ENCODE results near the gene WDR70.
A peak's percentile ranks its signal among the peaks of the same experiment; 100 is the strongest.
"Not testable (repeated sequence)": the region's sequence is repeated elsewhere in the genome, so short reads cannot be mapped to it uniquely, and the experiment has no call there.

Gene WDR70

DNA sequence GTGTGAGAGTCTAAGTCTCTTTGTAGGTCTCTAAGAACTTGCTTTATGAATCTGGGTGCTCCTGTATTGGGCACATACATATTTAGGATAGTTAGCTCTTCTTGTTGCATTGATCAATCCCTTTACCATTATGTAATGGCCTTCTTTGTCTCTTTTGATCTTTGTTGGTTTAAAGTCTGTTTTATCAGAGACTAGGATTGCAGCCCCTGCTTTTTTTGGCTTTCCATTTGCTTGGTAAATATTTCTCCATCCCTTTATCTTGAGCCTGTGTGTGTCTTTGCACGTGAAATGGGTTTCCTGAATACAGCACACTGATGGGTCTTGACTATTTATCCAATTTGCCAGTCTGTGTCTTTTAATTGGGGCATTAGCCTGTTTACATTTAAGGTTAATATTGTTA lies 275.4 kb downstream of the WDR70 start:
- not testable (repeated sequence) for DNase-seq

DNA sequence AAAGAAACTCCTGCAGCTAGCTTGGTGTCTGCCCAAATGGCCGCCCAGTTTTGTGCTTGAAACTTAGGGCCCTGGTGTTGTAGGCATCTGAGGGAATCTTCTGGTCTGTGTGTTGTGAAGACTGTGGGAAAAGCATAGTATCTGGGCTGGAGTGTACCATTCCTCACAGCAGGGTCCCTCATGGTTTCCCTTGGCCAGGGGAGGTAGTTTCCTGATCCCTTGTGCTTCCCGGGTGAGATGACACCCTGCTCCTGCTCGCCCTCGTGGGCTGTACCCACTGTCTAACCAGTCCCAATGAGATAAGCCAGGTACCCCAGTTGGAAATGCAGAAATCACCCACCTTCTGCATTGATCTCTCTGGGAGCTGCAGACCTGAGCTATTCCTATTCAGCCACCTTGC lies 277.9 kb downstream of the WDR70 start:
- DNase-seq = no peak

DNA sequence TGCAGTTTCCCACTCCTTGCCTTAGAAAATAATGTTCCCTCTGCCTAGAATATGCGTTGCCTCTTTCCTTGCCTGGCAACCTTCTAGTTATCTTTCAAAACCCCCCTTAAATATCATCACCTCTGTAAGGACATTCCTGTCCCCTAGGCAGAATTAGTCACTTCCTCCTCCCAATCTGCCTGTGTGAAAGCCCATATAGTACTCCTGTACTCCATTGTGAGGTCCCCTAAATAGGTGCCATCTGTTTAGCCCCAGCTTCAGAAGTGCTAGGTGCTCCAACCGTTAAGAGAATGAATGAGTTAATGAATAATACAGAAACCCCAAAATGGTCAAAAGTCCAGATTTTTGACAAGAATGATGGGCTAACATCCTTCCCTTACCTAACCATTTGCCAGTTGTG lies 279.3 kb downstream of the WDR70 start:
- DNase-seq = no peak

DNA sequence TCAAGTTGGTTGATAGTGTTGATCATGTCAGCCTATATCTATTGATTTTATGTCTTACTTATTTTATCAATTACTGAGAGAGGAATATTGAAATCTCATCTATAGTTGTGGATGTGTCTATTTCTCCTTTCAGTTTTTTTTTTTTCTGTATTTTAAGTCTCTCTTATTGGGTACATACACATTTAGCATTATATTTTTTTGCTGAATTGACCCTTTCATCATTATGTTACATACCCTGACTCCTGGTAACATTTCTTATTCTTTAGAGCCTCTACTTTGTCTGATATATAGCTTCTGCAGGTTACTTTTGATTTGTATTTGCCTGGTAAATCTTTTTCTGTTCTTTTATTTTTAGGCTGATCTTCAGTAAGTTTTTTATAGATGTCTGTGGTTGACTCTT lies 281.2 kb downstream of the WDR70 start:
- DNase-seq = no peak

DNA sequence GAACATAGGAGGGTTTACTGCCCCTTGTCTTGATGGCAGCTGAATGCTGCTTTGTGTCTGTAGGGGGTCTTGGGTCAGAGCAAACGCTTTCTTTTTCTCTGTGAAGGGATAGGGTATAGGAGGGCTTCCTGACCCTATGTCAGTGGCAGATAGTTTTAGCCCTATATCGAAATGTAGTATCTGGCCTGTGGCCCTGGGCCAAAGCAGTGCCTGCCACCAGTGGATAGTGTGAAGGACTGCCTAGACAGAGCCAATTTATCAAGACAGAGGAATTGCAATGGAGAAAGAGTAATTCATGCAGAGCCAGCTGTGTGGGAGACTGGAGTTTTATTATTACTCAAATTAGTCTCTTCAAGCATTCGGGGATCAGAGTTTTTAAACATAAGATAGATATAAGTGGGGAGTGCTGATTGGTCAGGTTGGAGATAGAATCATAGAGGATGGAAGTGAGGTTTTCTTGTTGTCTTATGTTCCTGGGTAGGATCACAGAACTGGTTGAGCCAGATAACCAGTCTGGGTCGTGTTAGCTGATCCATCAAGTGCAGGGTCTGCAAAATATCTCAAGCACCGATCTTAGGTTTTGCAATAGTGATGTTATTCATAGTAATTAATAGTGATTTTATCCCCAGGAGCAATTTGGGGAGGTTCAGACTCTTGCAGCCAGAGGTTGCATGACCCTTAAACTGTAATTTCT lies 282.3 kb downstream of the WDR70 start:
- DNase-seq = no peak

DNA sequence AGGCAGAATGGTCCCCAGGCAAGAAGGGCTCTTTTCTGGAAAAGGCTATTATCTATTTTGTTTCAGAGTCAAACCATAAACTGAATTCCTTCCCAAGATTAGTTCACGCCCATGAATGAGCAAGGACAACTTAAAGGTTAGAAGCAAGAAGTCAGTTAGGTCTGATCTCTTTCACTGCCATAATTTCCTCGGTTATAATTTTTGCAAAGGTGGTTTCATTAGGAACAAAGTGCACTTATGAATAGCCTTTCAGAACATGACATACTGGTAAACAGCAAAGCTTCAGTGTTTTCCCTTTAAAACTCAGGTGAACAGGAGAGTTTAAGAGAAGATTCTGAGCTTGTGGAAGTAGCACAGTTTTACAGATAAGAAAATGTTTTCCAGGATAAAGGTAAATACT lies 282.8 kb downstream of the WDR70 start:
- DNase-seq = no peak

DNA sequence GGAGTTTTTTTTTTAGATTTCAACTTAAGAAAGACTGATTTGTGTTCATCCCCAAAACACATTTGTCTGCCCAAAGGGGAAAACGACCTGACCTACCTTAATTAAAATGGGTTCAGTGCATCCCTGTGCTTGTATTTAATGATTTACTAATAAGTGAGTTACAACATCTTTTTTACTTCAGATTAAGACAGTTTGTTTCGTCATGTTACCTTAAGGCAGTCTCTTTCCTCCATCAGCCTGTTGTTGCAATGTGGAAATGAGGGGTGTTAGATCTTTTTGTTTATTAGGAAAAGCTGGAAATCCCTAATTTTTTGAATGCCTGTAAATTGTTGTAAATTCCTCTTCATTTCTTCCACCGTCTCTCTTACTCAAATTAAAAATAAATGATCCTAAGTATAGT lies 283.2 kb downstream of the WDR70 start:
- DNase-seq = no peak

DNA sequence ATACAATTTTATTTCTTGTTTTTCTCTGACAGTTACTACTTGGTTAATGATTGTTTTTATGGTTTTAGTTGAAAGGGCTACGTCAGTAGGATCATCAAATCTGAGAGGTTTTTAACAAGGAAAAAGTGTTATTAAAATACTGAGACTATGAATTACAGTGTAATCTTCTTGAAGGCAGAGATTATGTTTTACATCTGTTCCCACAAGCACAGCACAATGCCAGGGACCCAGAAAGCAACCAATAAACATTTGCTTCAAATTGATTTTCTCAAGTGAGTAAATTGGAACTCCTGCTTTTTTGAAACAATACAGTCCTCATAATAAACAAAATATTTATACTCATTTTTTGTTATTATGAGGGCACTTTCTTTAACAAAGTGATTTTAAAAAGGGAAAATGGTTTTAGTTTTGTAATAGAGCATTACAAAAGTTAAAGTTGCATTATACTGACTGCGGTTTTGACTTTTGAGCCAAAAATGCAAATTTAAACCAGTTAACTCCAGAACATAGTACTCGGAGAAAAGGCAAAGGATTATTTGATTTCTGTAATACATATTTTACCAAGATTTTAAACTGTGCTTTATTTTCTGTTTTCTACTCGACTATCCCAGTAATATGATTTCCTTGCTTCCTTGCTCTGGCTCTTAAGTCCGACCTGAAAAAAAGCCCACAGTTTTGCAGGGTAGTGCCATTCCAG lies 283.8 kb downstream of the WDR70 start:
- no peak for DNase-seq

DNA sequence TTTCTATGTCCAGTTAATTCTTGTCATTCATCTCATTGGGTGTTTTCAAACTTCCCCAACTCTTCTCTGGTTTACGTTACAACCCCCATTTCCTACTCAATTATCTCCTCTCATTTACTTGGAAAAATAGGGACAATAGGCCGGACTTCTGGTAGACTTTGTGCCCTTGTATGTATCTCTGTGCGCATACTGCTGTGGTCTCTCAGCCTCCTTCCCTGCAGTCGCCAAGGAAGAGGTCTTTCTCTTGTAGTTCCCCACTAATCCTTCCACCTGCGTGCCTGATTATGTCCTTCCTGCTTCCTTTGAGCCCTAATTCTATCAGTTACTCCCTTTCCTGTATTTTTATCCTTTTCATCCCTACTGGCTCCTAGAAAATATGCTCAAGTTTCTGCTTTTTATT lies 284.4 kb downstream of the WDR70 start:
- DNase-seq = no peak

DNA sequence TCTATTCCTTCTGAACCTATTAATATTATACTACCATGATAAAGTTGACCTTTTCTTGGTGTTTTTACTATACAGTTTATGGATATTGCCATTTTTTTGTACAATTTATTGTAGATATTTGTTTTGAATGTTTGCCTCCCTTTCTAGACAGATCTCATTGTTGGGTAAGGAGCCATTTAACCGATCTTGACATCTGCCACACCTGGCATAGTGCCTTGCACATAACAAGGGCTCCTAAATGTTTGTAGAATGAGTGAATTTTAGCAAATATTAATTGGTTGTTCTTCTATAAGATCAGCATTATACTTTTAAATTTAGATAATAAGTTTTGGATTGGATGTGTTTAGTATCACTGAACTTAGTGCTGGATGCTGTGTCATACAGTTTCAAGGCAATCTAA lies 285.4 kb downstream of the WDR70 start:
- DNase-seq = no peak

DNA sequence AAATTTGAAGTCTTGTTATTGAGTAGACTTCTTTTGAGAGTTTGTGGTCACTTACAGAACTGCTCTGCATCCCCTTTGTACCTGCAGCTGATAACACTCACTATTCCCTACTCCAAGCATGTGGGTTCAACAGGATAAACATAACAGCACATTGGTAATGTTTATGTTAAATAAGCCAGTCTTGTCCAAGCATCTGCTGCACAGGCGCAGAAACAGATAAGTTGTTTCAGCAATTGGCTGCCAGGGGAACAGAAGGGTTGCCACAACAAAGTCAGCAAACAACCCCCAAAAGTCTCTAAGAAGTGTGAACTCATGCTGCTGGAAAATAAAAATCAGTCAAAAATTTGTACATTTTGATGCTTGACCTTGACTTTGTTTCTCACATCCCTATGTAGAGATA lies 286.2 kb downstream of the WDR70 start:
- DNase-seq = no peak

DNA sequence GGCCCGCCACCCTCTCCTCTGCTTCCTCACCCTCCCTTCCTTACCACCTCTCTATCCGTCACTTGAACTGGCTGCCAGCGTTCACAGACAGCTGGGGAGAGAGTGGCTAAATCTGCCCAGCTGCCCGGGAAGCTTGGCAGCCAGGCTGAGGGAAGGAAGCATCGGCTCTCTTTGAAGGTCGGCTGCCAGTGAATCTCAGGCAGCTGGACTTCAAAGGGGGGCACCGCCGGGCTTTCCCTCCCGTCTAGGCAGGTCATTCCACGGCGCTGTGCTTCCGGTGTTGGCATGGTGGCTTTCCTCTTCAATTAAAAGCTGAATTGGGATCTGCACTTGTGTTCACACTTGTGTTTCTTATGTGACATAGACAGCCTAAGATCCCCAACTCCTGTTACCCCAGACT lies 286.8 kb downstream of the WDR70 start:
- DNase-seq = no peak

DNA sequence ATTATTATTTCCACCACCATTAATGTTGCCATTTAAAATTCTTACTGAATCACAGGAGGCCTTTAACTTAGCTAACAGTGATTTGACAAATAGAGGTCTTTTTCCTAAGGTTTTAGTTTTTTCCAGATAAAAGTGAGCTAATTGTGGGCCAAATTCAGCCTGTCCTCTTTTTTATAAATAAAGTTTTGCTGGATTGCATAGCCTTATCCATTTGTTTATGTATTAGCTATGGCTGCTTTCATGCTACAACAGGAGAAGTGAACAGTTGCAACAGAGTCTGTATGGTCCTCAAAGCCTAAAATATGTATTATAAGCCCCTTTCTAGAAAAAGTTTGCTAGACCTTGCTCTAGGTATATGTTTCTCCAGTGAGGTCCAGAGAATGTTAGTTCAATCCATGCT lies 288.3 kb downstream of the WDR70 start:
- no peak for DNase-seq

DNA sequence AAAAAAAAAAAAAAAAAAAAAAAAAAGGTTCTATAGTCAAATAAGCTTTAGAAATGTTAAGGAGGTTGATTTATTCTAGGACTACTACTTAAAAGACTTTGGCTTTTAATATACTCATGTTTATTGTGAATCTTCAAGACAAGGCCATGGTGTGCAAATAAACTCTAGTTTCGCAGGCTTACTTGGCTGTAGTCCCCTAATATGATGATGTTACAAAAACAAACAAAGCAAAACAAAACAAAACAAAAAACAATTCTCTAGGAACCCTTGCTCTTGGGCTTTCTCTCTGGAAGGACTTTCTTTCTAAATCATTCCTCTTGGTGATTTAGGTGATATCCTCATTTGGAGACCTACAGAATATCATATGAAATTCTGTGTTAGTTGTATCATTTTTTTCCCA lies 288.7 kb downstream of the WDR70 start:
- no peak for DNase-seq

DNA sequence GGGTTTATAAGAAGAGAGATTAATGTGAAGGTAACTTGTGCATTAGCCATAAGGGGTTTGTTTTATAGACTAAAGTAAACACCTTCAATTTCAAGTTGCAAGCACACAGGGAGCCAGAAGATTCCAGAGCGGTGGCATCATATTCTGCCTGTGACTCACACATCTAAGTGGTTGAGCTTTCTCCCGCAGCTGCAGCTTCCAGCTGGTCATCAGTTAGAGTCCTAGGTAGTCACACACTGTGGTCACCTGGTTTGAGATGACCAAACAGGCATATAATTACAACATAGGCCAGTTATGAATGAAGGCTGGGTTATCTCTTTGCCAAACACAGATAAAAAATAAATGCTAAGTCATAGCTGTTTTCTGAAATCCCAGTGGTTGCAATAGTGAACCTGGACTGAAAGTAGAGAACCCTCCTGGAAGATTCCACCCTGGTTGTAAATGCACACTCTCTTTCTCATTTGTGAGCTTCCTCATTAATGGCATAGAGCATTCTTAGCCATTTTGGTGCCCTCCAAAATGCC lies 289.5 kb downstream of the WDR70 start:
- DNase-seq = peak; percentile 5

DNA sequence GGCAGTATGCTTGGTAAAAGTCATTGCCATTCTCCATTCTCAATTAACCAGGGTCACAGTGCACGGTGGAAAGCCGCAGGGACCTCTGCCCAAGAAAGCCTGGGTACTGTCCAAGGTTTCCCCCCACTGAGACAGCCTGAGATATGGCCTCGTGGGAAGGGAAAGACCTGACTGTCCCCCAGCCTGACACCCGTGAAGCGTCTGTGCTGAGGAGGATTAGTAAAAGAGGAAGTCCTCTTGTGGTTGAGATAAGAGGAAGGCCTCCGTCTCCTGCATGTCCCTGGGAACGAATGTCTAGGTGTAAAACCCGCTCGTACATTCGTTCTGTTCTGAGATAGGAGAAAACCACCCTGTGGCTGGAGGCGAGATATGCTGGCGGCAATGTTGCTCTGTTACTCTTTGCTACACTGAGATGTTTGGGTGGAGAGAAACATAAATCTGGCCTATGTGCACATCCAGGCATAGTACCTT lies 293.0 kb downstream of the WDR70 start:
- peak; percentile 26 for DNase-seq

DNA sequence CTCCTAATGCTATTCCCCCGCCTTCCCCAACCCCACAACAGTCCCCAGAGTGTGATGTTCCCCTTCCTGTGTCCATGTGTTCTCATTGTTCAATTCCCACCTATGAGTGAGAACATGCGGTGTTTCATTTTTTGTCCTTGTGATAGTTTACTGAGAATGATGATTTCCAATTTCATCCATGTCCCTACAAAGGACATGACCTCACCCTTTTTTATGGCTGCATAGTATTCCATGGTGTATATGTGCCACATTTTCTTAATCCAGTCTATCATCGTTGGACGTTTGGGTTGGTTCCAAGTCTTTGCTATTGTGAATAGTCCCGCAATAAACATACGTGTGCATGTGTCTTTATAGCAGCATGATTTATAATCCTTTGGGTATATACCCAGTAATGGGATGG lies 295.2 kb downstream of the WDR70 start:
- not testable (repeated sequence) for DNase-seq

DNA sequence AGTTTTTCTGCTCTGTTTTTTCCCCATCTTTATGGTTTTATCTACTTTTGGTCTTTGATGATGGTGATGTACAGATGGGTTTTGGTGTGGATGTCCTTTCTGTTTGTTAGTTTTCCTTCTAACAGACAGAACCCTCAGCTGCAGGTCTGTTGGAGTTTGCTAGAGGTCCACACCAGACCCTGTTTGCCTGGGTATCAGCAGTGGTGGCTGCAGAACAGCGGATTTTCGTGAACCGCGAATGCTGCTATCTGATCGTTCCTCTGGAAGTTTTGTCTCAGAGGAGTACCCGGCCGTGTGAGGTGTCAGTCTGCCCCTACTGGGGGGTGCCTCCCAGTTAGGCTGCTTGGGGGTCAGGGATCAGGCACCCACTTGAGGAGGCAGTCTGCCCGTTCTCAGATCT lies 300.2 kb downstream of the WDR70 start:
- DNase-seq = not testable (repeated sequence)

DNA sequence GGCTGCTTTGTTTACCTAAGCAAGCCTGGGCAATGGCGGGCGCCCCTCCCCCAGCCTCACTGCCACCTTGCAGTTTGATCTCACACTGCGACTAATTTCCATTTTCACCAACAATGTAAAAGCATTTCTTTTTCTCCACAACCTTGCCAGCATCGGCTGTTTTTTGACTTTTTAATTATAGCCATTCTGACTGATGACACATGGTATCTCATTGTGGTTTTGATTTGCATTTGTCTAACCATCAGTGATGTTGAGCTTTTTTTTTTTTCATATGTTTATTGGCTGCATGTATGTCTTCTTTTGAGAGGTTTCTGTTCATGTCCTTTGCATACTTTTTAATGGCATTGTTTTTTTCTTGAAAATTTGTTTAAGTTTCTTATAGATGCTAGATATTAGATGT lies 300.8 kb downstream of the WDR70 start:
- not testable (repeated sequence) for DNase-seq

DNA sequence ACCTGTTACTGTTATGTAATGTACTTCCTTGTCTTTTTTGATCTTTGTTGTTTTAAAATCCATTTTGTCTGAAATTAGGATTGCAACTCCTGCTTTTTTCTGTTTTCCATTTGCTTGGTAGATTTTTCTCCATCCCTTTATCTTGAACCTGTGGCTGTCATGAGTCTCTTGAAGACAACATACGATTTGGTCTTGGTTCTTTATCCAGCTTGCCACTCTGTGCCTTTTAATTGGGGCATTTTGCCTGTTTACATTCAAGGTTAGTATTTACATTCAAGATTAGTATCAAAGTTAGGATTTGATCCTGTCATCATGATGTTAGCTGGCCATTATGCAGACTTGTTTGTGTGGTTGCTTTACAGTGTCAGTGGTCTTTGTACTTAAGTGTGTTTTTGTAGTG lies 304.0 kb downstream of the WDR70 start:
- DNase-seq = no peak

DNA sequence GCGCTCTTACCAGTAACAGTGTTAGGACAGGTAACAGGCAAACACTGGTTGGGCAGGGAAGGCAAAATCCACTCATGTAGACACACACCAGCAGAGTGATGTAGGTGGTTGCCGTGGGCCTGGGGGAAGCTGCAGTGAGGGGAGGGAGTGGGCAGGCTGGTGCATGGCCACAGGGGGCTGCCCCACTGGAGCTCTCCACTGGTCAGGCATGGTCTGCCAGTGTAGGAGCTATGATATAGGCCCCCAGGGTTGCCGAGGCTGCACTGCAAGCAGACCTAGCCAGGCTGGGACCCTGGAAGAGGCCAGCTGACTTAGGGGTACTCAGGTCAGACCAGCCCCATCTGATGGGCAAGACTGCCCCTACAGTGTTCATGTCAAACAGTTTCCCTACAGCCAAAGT lies 306.1 kb downstream of the WDR70 start:
- DNase-seq = no peak

DNA sequence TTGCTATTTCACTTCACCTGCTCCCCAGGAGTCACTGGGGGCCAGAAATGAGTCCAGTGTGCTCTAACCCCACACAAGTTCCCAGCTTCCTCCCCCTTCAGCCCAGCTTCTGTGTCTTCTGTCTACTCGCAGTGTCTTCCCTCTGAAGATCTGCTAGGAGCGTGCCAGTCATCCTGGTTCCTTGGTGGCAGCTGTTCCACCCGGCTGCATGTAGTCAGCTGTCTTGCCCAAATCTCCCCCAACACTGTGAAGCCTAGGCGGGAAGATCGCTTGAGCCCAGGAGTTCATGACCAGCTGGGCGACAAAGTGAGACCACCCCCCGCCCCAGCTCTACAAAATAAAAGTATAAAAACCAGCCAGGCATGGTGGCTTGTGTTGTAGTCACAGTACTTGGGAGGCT lies 306.7 kb downstream of the WDR70 start:
- no peak for DNase-seq

DNA sequence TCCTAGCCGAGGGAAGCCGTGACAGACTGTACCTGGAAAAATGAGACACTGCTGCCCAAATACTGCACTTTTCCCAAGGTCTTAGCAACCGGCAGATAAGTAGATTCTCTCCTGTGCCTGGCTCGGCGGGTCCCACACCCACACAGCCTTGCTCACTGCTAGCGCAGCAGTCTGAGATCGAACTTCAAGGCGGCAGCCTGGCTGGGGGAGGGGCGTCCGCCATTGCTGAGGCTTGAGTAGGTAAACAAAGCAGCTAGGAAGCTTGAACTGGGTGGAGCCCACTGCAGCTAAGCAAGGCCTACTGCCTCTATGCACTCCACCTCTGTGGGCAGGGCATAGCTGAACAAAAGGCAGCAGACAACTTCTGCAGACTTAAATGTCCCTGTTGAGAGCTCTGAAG lies 309.8 kb downstream of the WDR70 start:
- not testable (repeated sequence) for DNase-seq

DNA sequence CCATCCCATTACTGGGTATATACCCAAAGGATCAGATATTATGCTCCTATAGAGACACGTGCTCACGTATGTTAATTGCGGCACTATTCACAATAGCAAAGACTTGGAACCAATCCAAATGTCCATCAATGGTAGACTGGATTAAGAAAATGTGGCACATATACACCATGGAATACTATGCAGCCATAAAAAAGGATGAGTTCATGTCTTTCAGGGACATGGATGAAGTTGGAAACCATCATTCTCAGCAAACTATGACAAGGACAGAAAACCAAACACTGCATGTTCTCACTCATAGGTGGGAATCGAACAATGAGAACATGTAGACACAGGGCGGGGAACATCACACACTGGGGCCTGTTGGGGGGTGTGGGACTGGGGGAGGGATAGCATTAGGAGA lies 315.2 kb downstream of the WDR70 start:
- not testable (repeated sequence) for DNase-seq

DNA sequence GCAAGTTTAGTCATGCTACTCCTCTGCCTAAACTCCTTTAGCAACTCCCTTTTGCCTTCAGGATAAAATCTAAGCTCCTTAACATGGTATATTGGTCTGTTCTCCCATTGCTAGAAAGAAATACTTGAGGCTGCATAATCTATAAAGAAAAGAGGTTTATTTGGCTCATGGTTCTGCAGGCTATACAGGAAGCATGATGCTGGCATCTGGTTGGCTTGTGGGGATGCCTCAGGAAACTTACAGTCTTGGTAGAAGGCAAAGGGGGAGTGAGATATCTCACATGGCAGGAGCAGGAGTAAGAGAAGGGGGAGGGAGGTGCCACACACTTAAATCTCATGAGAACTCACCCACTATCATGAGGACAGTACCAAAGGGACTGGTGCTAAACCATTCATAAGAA lies 315.7 kb downstream of the WDR70 start:
- DNase-seq = no peak

Data from suppressor macrophage treated with lipopolysaccharide for 4 hours (primary cell).